Neuronal stem cell (in vitro differentiated cells): Measurements from ENCODE around the gene CCDC136.

Source experiments
- DNase-seq: peaks from one replicate; pipeline ENCODE4 v3.0.0-alpha.2; 2013; ENCODE audit warnings: low spot score
- H2AFZ ChIP-seq: one replicate; pipeline ENCODE4 v1.6.1; 2013; ENCODE audit warnings: mild to moderate bottlenecking, low read length, inconsistent platforms
- H2AK5ac ChIP-seq: 2 replicates; pipeline ENCODE4 v1.6.1; 2013; ENCODE audit warnings: low read depth, mild to moderate bottlenecking, inconsistent platforms, low read length, moderate library complexity, mixed read lengths
- H2BK120ac ChIP-seq: 2 replicates; pipeline ENCODE4 v1.6.1; 2013; ENCODE audit warnings: low read depth, mild to moderate bottlenecking, inconsistent platforms, low read length, moderate library complexity, mixed read lengths
- H2BK12ac ChIP-seq: one replicate; pipeline ENCODE4 v1.6.1; 2013; ENCODE audit warnings: low read length, inconsistent platforms
- H2BK15ac ChIP-seq: 2 replicates; pipeline ENCODE4 v1.6.1; 2013; ENCODE audit warnings: mild to moderate bottlenecking, low read length, inconsistent platforms, mixed read lengths
- H2BK5ac ChIP-seq: one replicate; pipeline ENCODE4 v1.6.1; 2013; ENCODE audit warnings: inconsistent platforms, mild to moderate bottlenecking, low read length, moderate library complexity
- H3K14ac ChIP-seq: one replicate; pipeline ENCODE4 v1.6.1; 2013; ENCODE audit warnings: low read length, inconsistent platforms
- H3K18ac ChIP-seq: 2 replicates; pipeline ENCODE4 v1.6.1; 2013; ENCODE audit warnings: low read length, inconsistent platforms
- H3K23ac ChIP-seq: 2 replicates; pipeline ENCODE4 v1.6.1; 2013; ENCODE audit warnings: low read depth, mild to moderate bottlenecking, mixed read lengths, low read length, inconsistent platforms; ENCODE audit not compliant: poor library complexity
- H3K27ac ChIP-seq: replicated peaks from 3 replicates; pipeline ENCODE4 v1.5.1; 2013; ENCODE audit warnings: low read length, inconsistent platforms
- H3K27me3 ChIP-seq, 3 experiments: 2 replicates each; pipeline ENCODE4 v1.6.1; 2013; ENCODE audit warnings: low read length in 3 of 3, mild to moderate bottlenecking in 2 of 3, inconsistent platforms in 1 of 3, low read depth in 1 of 3, mixed read lengths in 1 of 3, moderate library complexity in 1 of 3; ENCODE audit not compliant: control insufficient read depth in 3 of 3, insufficient read depth in 3 of 3
- H3K36me3 ChIP-seq, 2 donors: replicated peaks in 1 of 2; 2 replicates each; pipeline ENCODE4 v1.6.1; 2013; ENCODE audit warnings: low read length in 2 of 2; ENCODE audit not compliant: control insufficient read depth in 2 of 2, insufficient read depth in 2 of 2
- H3K4ac ChIP-seq: 2 replicates; pipeline ENCODE4 v1.6.1; 2013; ENCODE audit warnings: inconsistent platforms, mild to moderate bottlenecking, low read length, moderate library complexity
- H3K4me1 ChIP-seq, 2 donors: 1 replicate in 1 of 2; 2 replicates in 1 of 2; pipeline ENCODE4 v1.6.1; 2013; ENCODE audit warnings: low read length in 2 of 2, low read depth in 1 of 2; ENCODE audit not compliant: control insufficient read depth in 2 of 2, insufficient read depth in 1 of 2
- H3K4me2 ChIP-seq: one replicate; pipeline ENCODE4 v1.6.1; 2013; ENCODE audit warnings: mild to moderate bottlenecking, low read length, inconsistent platforms; ENCODE audit not compliant: insufficient read depth, poor library complexity, severe bottlenecking
- H3K4me3 ChIP-seq, 2 donors: 2 replicates each; pipeline ENCODE4 v1.5.1; 2013; ENCODE audit warnings: low read length in 2 of 2, mild to moderate bottlenecking in 2 of 2, inconsistent platforms in 1 of 2, moderate library complexity in 1 of 2
- H3K79me1 ChIP-seq: one replicate; pipeline ENCODE4 v1.6.1; 2013; ENCODE audit warnings: low read depth, mild to moderate bottlenecking, inconsistent platforms, low read length, moderate library complexity
- H3K9ac ChIP-seq: one replicate; pipeline ENCODE4 v1.6.1; 2013; ENCODE audit warnings: mild to moderate bottlenecking, low read depth, low read length, inconsistent platforms; ENCODE audit not compliant: poor library complexity
- H3K9me3 ChIP-seq, 2 donors: replicated peaks in 1 of 2; 2 replicates each; pipeline versions ENCODE3 to v1.6.1; 2013; ENCODE audit warnings: low read length in 2 of 2, mild to moderate bottlenecking in 2 of 2, inconsistent platforms in 1 of 2, low read depth in 1 of 2, mixed read lengths in 1 of 2, moderate library complexity in 1 of 2; ENCODE audit not compliant: control insufficient read depth in 2 of 2, insufficient read depth in 1 of 2
- H4K8ac ChIP-seq: one replicate; pipeline ENCODE4 v1.6.1; 2013; ENCODE audit warnings: low read depth, mild to moderate bottlenecking, inconsistent platforms, low read length, moderate library complexity
- H4K91ac ChIP-seq: one replicate; pipeline ENCODE4 v1.6.1; 2013; ENCODE audit warnings: low read length, low read depth, mild to moderate bottlenecking, inconsistent platforms; ENCODE audit not compliant: poor library complexity
- WGBS, 2 donors: extraction: QIAGEN DNeasy Blood & Tissue Kit; methylation state at CpG; one replicate each; pipeline ENCODE4 v1.1.7; 2013; ENCODE audit warnings: missing lambda C conversion rate in 2 of 2, mixed read lengths in 1 of 2; ENCODE audit not compliant: insufficient read length in 2 of 2, insufficient replicate concordance in 1 of 2; ENCODE audit errors: extremely low coverage in 2 of 2; 5-methylcytosine and 5-hydroxymethylcytosine counted together

The CCDC136 gene

GRCh38 chr7:128860158-128861073 is 68.6 kb downstream of the CCDC136 start:
- DNase-seq: no peak
- Histone ChIP-seq H2BK12ac (no peak overlapping the region), H3K79me1 (no peaks in the 10 kb centered on the region), H2AFZ (peak overlapping the region; percentile 20), H3K18ac (no peak overlapping the region), H2BK120ac (no peak overlapping the region), H2BK5ac (no peak overlapping the region), H3K27me3 (peaks cover 0 to under 1% (median 0%) of the 10 kb centered on the region in 3 experiments), H3K23ac (peak overlapping the region; percentile 75), H2BK15ac (no peak overlapping the region), H3K36me3 (peaks cover 6 to 22% of the 10 kb centered on the region in 2 donors), H3K4me1 (peaks cover 5 to 12% of the 10 kb centered on the region in 2 donors), H2AK5ac (peak overlapping the region; percentile 14), H4K91ac (no peak overlapping the region), H3K9me3 (no peaks in the 10 kb centered on the region), H3K14ac (no peak overlapping the region), H3K4ac (no peak overlapping the region), H3K27ac (no peak overlapping the region), H4K8ac (no peak overlapping the region), H3K4me2 (no peak overlapping the region), H3K9ac (no peak overlapping the region), H3K4me3 (no peak overlapping the region)
- no CpG with 5 or more reads among the region's 10 CpGs for WGBS, 2 donors

GRCh38 chr7:128861957-128862570 is 70.3 kb downstream of the CCDC136 start:
- Histone ChIP-seq H3K9me3 (no peaks in the 10 kb centered on the region), H4K8ac (no peak overlapping the region), H3K27me3 (peaks cover 0 to under 1% (median 0%) of the 10 kb centered on the region in 3 experiments), H2AFZ (peak overlapping the region; percentile 89), H2BK120ac (no peak overlapping the region), H2AK5ac (no peak overlapping the region), H3K4ac (no peak overlapping the region), H3K79me1 (no peaks in the 10 kb centered on the region), H4K91ac (no peak overlapping the region), H3K36me3 (peaks cover 15% of the 10 kb centered on the region in 2 donors), H3K4me2 (peak overlapping the region; percentile 59), H3K9ac (no peak overlapping the region), H3K23ac (peak overlapping the region; percentile 87), H2BK15ac (no peak overlapping the region), H3K14ac (no peak overlapping the region), H3K4me1 (peaks cover 5 to 12% of the 10 kb centered on the region in 2 donors), H3K18ac (no peak overlapping the region), H3K27ac (no peak overlapping the region), H3K4me3 (peak overlapping the region; percentile 32 to 86), H2BK12ac (no peak overlapping the region), H2BK5ac (no peak overlapping the region)
- WGBS, 2 donors: no CpG with 5 or more reads among the region's 15 CpGs
- no peak for DNase-seq

GRCh38 chr7:128862571-128863432 is 71.0 kb downstream of the CCDC136 start, which contains the start of gene ATP6V1F:
TSS of gene ATP6V1F (plus strand) at chr7:128862856. CDS start at chr7:128862905, 49 bp downstream.
- Histone ChIP-seq H3K18ac (peak within 1 kb of the TSS; percentile 53), H3K79me1 (no peaks in the 10 kb centered on the region), H3K23ac (peak within 1 kb of the TSS; percentile 87), H2BK120ac (no peak within 1 kb of the TSS), H2BK15ac (no peak within 1 kb of the TSS), H3K4me1 (peaks cover 5 to 12% of the 10 kb centered on the region in 2 donors), H3K36me3 (peaks cover 15% of the 10 kb centered on the region in 2 donors), H3K4me2 (peak within 1 kb of the TSS; percentile 90), H2AFZ (peak within 1 kb of the TSS; percentile 89), H3K14ac (no peak within 1 kb of the TSS), H4K8ac (no peak within 1 kb of the TSS), H2AK5ac (peak within 1 kb of the TSS; percentile 11), H3K9me3 (no peaks in the 10 kb centered on the region), H3K27ac (no peak within 1 kb of the TSS), H3K4ac (no peak within 1 kb of the TSS), H2BK5ac (no peak within 1 kb of the TSS), H3K9ac (peak within 1 kb of the TSS; percentile 97), H3K27me3 (peaks cover 0 to 6% (median 0%) of the 10 kb centered on the region in 3 experiments), H3K4me3 (peak within 1 kb of the TSS; percentile 86 to 90), H4K91ac (no peak within 1 kb of the TSS), H2BK12ac (no peak within 1 kb of the TSS)
- no CpG with 5 or more reads among the region's 65 CpGs for WGBS, 2 donors
- peak; percentile 99 for DNase-seq
